GM21367 (cell line): ENCODE measurements around the gene ARFGAP2.
A peak's percentile ranks its signal among the peaks of the same experiment; 100 is the strongest.

ENCODE experiments used
- ATAC-seq: cut with Tn5 transposase; IDR thresholded peaks from one replicate; pipeline ENCODE4 v1.9.1; 2021; ENCODE audit not compliant: unreplicated experiment

The ARFGAP2 gene

DNA sequence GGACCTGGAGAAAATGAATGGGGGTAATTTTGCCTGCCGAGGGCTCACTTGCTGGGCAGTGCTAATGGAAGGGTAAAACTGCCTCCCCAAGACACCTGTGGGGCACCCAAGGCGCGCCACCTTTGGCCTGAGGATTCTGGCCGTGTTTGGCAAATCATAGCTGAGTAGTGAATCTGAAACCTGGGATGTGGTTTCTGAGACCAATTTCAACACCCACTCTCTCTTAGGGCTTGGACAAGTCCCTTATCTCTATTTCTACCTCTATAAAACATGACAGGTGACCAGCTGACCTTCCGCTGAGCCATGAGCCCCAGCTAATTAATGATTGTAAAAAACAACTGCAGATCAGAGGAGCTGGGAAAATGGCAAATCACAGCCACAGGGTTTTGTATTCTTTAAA lies 11.0 kb upstream of the ARFGAP2 start:
- no peak for ATAC-seq

DNA sequence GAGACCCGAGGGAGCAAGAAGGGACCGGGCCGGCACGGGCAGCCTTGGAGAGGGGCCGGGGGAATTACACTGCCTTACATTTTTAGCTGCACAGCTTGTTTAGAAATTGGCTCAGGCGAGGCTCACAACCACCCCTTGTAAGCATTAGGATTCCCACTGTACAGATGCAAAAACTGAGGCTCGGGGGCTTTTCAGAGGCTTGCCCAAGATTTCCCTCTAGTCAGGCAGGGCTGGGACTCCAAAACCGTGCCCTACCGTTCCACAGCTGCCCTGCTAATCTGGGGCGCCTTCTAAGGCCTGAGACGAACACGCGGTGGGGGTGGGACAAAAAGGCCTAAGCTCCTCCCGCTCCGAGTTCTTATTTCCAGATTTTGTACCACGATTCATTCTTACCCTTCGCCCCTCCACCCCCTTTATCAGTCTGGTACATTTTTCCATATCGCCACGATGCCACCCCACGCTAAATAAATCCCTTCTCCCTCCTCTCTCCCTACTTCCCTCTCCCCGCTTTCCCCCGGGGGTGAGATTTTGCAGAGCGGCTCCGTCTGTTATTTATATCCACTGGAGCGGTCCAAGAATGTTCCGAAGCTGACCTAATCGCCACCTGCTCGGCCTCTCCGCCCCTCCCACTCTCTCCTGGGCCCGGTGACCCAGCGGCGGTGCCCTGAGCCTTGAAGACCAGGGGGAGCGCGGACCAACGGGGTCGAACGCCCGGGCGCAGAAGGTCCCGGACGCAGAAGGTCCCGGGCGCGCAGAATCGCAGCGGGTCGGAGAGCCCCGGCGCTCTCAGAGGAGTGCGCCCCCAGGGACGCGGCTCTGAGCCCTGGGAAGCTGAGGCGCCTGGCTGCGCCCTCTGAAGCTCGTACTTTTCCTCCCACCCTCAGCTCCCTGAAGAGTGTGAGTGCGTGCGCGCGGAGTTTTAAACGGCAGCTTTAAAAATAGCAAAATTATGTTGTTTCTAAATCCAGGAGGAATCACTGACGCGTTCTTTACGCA lies 10.3 kb upstream of the ARFGAP2 start:
- no peak for ATAC-seq

- ATAC-seq, result no peak
These were observed 9.5 kb upstream of the ARFGAP2 start, which contains the start of gene PACSIN3 for GRCh38 chr11:47186076-47186699. PACSIN3 (minus strand) TSS chr11:47186434; CDS start chr11:47182727, 3,707 bp downstream.

DNA sequence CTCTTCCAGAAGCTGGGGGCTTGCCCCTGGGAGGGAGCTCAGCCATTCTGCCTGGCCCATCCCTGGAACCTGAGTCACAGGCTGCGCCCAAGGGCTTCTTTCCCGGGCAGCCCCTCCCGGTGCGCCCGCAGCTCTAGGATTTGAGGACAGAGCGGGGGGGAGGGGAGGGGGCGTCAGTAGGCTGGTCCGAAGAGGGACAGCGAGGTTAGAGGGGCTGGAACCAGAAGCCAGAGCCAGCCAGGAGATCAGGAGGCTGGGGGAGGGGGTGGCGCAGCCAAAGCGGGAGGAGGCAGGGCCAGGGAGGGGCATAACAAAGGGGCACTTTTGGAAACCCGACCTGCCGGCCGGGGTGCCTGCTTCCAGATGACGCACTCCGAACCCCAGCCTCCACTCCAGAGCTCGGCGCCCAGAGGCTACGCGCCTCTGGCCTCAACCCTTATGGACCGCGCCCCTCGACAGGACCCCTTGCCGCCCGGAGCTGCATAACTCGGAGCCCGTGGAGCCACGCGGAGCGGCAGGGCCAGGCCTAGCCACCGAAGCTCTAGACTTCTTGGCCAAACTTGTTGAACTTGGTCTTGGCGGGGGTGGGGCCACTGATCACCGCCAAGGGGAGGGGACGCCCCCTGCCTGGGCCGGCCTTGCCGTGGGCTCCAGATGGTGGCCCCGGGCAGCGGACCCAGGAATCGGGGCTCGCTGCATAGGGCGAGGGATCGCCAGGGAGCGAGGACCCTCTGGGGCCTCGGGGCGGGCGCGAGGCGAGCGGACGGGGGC lies 8.8 kb upstream of the ARFGAP2 start:
- ATAC-seq, result no peak

- ATAC-seq, result no peak
These were observed 8.1 kb upstream of the ARFGAP2 start for GRCh38 chr11:47184711-47185304.

DNA sequence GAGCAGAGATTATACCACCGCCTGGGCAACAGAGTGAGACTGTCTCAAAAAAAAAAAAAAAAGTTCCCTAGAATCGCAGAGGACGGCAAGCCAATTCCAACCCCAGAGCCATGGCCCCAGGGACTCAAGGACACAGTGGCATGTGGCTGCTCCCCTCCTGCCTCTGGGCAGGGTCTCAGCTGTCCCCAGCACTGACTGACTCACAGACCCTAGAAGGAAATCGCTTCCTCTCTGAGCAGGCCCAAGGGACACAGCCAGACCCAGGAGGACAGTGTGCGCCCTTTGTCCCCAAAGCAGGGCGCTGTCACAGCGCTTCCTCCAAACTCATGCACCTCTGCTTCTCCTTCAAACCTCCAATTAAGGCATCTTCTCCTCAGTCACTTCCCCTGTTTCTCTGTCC lies 7.3 kb upstream of the ARFGAP2 start:
- ATAC-seq, result no peak

DNA sequence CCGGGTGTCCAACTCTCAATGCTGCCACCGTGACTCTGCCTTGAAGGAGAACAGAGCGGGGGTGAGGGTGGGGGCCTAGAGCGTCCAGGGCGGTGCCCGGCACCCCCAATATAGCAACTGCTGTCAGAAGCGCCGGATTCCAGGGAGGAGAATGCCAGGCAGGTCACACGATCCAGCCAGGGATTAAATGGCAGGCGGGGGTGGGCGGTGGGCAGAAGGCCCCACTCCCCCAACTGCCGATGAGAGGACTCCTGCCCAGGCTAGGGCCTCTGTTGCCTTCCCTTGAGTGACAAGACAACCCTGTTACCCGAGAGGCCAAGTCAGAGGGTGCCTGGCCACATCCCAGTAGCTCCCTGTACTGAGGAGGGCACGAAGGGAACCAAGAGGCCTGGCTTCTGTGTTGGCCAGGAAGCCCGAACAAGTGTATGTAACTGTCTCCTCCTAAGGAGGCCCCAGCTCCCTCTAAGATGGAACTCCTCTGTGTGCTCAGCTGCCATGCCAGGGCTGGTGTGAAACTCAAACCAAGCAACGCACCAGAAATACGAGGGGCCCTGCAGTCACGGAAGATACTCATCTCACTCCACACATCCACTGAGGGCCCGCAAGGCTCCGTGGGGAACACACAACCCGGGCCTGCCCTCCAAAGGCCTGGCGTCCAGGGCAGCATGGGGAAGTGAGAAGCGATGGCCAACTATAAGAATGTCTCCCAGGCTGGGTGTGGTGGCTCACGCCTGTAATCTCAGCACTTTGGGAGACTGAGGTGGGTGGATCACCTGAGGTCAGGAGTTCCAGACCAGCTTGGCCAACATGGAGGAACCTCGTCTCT lies 6.6 kb upstream of the ARFGAP2 start:
- ATAC-seq, result no peak

DNA sequence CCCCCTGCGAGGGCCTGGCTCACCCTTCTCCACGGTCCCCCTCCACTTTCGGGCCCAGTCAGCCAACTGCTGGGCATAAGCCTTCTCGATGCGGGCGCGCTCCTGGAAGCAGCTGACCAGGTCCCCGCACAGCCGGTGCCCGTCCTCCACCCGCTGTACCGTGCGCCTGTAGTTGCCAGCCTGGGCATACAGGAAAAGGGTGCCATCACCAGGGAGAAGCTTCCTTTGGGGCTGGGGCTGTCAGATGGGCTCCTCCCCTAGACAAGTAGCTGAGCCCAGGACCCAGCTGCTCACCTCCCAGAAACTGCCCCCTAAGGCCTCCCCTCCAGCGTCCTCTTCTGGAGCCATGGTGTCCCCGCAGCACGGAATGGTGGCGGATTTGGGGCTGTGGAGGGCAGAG lies 5.7 kb upstream of the ARFGAP2 start:
- ATAC-seq, result no peak

DNA sequence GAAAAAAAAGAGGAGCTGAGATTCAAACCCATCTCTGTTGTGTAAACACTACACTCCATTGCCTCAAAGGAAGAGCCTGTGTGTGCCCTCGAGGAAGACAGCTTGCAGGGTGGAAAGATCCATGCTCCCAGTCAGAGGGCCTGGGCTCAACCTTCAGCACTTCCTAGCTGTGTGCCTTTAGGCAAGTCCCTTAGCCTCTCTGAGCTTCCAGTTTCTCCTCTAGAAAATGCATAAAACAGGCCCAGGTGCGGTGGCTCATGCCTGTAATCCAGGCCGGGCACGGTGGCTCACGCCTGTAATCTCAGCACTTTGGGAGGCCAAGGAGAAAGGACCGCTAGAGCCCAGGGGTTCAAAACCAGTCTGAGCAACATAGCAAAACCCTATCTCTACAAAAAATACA lies 4.6 kb upstream of the ARFGAP2 start:
- ATAC-seq, result no peak

GRCh38 chr11:47180006-47180787 lies 3.5 kb upstream of the ARFGAP2 start:
- ATAC-seq, result no peak

DNA sequence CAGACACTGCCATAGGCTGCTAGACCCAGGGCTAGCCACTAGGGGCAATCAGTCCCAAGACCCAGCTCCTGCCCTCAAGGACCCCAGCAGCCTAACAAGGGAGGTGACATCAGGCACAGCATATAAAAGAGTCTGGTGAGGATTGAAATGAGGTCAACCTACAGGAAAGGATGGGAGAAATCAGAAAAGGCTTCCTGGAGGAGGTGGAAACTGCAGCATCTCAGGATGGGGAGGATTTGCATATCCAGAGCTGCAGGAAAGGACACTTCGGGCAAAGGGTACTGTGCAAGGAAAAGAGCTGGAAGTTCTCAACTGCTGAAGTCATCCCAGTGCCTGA lies 2.9 kb upstream of the ARFGAP2 start:
- no peak for ATAC-seq

GRCh38 chr11:47178737-47179654 lies 2.3 kb upstream of the ARFGAP2 start:
- no peak for ATAC-seq

GRCh38 chr11:47178316-47178715 lies 1.6 kb upstream of the ARFGAP2 start:
- ATAC-seq, result no peak

DNA sequence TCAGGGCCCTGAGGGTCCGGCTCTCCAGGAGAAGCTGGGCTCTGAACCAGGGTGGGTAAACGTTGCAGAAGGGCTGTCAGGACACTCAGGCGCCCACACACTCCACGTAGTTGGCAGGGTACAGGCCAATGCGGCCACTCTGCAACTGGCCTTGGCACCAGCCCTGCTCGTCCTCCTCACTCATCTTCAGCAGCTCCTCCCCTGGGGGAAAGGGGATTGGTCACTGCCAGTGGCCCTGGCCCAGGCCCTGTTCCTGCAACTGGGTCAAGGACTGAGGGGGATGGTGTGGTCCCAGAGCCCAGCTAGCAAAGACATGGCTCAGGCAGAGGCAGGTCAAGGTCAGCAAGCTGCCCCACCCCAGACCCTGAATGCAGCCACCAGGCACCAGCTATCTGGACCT lies 1.2 kb upstream of the ARFGAP2 start:
- no peak for ATAC-seq

DNA sequence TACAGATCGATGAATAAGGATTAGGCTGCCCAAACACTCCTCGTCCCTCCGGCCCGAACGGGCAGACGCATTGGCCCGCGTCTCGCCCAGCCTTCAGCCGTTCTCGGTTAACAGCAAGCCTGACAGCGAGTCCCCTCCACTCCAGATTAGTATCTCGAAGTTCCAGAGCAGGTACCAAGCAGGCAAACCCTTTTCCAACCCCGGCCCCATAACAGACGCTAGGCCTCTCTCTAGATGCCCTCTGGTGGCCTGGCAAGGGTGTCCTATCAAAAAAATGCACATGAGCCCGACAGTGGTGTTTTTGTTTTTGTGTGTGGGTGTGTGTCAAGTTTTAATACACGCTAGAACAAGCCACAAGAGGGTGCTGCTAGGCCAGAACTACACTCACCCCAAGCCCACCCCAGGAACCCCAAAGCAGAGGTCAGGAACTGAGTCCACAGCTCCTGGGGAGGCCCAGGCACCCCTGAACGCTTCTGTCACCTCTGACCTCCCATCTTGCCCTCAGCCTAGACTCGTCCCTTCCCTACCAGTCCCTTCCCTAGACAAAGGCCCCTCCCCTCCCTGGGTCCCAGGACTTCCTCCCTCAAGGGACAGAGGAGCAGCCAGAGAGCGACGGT lies 658 bp upstream of the ARFGAP2 start:
- peak; percentile 44 for ATAC-seq

DNA sequence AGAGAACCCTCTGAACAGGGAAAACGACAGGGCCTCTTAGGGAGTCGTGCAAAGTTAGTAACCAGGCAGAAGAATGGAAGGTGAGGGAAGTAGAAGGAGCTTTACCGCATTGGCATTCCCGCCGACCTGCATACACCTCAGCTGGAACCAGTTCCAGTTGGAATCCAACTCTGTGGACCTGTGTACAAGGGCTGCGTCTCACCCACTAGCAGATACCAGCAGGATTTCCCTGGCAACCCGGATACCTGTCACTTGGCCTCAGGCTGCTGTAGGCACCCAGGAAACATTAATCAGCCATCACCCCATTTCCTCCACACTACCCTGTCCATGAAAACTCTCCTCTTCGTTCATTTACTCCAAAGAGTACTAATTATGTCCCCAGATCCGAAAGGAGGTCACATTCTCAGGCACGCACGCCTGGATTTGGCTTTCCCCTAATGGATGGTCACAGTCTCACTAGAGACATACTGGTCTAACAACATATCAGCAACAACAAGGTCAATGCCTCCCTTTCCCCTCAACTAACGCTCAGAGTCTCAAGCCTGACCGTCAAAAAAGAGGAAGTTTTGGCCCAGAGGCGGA lies 842 bp downstream of the ARFGAP2 start:
- no peak for ATAC-seq

- ATAC-seq, result no peak
These were observed 3.8 kb downstream of the ARFGAP2 start for GRCh38 chr11:47172740-47173336.
